NOMO-1 treated with dmso at 0.1 percent for 144 hours (cell line): Measurements from ENCODE around the gene OSER1.
"Not testable (repeated sequence)": the region's sequence is repeated elsewhere in the genome, so short reads cannot be mapped to it uniquely, and the experiment has no call there.

Experiments used
- DNase-seq: peaks from one replicate; lab custom pipeline; 2025; ENCODE audit not compliant: unreplicated experiment; lab: John Stamatoyannopoulos, UW

The OSER1 gene

DNA sequence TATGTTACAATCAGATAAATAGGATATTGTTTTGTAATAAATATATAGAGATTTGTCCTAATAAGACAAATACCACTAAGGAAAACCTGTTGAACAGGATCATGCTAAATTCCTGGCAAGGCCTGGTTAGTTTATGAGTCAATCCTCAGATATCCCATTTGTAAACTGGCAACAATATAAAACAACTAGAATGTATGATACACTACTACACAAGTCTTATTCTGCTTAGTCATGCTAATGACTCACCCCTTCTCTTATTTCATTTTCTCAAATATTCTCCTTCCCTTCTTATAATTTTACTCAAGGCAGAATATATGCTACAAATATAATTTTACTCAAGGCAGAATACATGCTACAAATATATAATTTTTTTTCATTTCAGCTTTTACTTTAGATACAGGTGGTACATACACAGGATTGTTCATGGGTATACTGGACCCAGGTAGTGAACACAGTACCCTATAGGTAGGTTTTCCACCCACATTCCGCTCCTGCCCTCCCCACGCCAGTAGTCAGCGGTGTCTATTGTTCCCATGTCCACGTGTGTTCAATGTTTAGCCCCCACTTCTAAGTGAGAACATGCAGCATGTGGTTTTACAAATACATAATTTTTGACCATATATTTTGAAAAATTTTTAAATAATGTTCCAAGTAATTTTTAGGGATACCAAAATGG, 6.3 kb downstream of the OSER1 start:
- DNase-seq = no peak

DNA sequence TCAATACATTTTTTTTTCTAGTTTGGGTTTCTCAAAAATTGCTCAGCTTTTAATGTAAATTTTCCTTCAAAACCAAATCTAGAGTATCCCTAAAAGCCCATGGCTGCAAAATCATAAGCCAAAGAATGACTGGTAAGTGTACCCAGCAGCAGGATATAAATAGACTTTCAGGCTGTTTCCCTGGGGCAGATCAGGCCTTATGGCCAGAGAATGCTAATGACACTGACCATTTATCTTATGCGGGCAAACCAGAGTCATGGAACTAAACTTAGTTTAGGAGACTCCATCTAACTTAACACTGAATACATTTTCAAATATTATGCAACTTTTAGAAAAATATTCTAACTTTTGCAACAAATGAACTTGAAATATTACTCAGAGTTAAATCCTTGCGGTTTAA, 7.4 kb downstream of the OSER1 start:
- DNase-seq = no peak

DNA sequence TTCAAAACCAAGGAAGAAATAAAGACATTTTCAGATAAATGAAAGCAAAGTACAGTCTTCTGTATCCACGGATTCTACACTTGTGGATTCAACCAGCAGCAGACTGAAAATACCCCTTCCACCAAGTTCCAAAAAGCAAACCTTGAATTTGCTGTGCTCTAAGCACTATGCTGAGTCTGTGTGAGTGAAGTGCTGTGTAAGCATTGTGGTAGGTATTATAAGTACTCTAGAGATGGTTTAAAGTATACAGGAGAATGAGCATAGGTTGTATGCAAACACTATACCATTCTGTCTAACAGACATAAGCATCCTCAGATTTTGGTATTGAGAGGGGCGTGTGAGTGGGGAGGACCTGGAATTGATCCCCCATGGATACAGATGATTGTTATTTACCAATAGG, 9.6 kb downstream of the OSER1 start:
- no peak for DNase-seq

DNA sequence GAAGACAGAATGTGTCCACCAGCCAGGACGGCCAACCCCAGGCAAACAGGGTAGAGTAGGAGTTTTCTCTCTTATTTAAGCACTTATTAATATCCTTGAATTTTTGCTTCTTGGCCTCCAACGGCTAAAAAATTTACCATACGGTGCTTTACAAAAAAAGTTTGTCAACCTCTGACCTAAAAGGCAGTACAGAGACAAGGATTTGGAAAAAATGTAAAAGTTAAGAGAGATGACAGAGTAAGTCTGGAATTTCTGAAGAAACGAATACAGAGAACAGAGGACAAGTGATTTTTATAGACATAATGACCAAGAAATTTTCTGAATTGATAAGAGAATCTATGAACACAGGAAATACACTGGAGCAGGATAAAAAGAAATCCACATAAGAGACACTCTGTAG, 10.2 kb downstream of the OSER1 start:
- DNase-seq = no peak

DNA sequence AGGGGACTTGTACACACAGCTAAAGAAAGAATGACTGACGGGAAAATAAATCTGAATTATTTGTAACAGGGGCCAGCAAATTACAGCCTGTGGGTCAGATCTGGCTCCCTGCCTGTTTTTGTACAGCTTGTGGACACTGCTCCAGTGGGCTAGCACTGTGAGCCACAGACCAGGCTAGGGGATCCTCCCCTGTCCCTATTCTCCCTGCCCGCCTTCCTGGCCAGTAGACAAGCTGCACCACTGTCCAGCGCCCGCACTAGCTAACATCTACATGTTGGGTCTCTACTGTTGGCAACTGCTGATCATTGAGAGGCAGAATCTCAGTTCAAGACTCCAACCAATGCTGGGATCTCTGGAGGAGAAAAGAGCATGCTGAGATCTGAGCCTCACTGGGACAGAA, 10.7 kb downstream of the OSER1 start:
- DNase-seq = no peak

DNA sequence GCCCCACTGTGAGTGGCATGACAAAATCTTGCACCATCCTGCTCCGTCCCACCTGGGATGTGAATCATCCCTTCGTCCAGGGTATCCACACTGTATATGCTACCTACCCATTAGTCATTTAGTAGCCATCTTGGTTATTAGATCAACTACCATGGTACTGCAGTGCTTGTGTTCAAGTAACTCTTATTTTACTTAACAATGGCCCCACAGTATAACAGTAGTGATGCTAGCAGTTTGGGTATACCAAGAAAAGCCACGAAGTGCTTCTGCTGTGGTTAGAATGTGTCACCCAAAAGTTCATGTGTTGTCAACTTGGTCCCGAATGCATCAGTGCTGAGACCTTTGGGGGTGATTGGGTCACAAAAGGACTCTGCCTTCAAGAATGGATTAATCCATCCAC, 11.7 kb downstream of the OSER1 start:
- no peak for DNase-seq

DNA sequence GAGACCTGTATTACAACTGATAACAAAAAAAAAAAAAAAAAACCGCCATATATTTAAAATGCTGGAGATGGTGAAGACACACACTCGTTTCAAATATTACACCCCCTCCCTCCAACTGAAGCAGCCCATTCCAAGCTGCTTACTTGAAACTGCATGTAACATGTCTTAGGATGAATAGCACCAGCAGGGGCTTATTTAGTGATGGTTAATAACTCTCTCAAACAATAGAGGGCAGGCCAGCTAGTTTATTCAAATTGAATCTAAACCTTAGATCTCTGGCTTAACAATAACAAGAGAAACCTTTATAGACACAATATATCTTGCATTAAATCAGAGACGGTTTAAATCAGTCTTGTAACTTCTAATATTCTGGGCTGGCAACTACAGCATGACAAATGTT, 14.3 kb downstream of the OSER1 start:
- DNase-seq = no peak

DNA sequence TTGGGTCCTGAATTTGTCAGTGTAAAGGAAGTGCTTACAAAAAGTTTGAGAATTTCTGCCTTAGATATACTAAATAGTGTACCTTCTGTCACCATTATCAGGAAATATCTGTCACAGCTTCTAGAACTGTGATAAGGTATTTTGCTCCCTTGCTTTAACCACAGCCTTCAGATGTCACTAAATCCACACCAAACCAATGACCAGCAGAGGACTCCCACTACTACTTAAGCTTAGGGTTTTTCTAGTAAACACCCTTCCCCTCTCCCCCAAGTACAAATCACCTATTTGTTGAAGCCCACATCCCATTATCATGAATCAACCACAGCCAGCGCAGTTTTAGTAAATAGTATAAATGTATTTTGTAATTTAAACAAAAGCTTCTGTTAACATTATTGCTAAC, 15.0 kb downstream of the OSER1 start:
- DNase-seq = no peak

DNA sequence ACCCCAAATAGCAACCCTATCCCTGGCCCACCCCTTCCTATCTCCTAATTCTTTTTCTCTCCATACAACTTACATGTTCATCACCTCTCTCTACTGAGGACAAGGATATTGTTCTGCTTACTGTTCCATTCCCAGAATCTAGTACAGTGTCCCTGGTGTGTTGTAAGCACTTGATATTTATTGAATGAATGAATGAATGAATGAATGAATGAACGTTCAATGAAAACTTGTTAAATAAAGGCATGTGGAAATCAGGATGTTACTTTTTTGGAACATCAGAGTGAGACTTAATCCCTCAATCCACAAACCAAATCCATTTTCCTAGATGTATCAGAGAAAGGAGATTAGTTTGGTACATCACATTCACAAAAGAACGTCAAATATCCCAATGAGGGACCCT, 16.8 kb downstream of the OSER1 start:
- no peak for DNase-seq

DNA sequence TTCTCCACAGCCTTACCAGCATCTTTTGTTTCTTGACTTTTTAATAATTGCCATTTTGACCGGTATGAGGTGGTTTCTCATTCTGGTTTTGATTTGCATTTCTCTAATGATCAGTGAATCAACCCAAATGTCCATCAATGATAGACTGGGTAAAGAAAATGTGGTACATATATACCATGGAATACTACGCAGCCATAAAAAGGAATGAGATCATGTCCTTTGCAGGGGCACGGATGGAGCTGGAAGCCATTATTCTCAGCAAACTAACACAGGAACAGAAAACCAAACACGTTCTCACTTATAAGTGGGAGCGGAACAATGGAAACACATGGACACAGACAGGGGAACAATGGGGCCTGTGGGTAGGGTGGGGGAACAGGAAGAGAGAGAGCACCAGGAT, 18.9 kb downstream of the OSER1 start:
- DNase-seq = not testable (repeated sequence)

DNA sequence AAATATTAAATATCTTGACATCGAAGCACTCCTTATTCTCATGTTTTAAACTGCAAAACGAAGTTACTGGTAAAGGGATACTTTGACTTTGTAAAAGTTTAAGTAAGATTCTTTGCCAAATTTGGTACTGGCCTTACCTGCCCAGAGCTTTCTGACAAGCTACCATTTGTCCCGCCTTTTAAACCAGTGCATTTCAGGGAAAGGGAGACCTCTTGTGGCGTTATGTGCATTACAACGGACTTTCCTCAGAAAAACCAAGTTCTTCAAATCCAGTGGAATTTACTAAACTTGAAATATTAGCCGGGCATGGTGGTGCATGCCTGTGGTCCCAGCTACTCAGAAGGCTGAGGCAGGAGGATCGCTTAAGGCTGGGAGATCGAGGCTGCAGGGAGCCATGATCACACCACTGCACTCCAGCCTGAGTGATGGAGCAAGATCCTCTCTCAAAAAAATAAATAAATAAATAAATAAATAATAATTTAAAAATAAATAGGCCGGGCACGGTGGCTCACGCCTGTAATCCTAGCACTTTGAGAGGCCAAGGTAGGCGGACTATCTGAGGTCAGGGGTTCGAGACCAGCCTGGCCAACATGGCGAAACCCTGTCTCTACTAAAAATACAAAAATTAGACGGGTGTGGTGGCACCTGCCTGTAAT, 20.2 kb downstream of the OSER1 start:
- not testable (repeated sequence) for DNase-seq

DNA sequence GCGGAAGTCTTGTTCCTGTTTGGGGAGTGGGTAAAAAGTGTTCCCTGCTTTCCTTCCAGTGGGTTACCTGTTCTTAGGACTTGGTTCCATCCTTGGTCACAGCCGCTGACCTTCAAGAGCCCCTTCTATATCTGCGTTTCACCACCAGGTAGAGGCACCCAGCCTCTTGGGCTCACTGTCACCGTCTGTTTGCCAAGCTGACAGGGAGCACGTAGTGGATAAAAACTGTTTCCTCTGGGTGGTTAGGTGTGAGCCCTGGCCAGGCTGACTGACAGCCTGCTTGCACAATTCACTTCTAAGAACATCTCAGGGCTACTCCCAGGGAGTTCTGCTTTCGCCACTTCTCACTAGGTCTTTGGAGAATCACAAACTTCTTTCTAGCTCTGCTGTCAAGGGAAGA, 21.8 kb downstream of the OSER1 start:
- DNase-seq = peak; percentile 76

DNA sequence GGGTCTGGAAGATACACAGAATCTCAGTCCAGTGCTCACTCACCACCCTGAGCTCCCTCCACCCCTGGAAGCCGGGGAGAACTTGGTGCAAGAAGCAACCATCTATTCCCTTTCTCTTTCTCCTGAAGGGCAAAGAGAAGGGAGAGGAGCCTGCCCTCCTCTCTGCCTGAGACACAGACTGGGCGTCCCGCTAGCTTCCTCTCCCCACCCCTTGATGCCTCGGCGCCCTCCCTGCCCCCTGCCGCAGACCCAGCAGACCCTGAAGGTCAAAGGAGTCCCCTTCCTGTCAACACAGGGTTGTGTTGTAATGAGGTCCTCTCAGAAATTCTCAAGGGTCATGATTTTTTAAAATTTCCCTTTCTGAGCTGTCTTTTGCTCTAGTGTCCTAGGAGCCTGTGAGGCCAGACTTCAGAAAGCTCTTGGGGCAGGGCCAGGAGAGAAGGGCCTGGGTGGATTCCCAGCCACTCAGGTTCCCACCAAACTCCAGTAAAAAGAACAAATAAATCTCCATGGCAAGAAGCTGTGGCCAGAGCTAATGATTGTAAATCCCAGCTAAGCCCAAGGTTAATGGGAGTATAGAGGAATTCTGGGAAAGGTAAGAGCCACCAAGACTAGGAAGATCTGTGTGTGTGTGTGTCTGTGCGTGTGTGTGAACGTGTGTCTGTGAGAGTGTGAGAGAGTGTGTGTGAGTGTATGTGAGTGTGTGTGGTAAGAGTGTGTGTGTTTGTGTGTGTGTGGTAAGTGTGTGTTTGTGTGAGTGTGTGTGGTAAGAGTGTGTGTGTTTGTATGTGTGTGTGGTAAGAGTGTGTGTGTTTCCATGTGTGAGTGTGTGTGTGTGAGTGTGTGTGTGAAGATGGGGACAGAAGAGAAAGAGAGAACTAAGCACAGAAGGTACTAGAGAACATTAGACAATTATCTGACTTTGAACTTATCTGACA, 22.5 kb downstream of the OSER1 start:
- no peak for DNase-seq

DNA sequence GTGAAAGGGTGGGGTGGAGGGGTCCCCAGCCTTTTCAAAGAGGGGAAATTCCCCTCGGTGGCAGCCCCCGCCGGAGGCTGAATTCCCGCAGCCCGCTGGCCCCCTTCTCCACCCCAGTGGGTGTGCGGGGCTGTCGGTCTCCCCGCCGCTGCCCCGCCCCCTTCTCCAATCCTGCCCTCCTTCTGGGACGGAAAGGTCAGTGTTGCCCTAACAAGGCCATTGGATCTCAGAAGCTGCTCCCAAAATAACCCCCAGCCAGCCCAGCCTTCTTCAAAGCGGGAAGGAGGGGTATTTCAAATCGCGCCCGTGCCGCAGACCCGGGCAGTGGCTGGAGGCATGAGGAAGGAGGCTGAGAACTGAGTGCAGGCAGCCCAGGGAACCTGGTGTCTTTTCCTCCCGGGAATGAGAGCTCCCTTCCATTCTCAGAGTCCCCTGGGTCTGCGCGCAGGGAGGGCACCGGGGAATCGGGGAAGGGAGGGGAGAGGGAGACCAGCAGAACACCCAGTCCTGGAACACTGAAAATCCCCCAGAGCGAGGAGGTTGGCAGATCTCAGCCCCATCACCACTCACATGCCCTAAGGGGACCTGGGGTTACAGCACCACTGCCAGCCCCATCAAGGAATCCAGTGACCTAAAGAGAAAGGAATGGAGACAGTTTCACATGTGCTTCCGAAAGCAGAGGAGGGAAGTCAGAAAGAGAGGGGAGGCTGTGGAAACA, 23.4 kb downstream of the OSER1 start, which contains the start of gene JPH2:
JPH2 (minus strand) TSS at position 135 of the 718 bp plus-strand sequence. CDS start 483 bp downstream, outside the sequence.
- DNase-seq = no peak

DNA sequence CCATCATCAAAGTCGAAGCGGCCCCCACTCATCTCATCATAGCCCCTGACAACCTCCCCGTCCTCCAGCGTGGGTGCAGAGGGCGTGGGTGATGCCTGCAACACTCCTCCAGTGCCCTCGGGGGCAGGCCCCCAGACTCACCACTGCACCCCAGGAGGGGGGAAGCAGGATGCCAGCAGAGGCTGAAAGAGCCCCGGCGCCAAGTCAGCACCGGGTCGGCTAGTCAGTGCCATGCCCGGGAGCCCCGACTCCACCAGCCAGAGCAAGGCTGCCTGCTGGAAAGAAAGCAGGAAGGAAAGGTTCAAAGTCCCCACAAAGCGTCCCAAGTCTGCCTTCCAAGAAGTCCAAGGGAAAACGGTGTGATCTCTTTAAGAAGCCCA, 23.9 kb downstream of the OSER1 start:
- DNase-seq = no peak

DNA sequence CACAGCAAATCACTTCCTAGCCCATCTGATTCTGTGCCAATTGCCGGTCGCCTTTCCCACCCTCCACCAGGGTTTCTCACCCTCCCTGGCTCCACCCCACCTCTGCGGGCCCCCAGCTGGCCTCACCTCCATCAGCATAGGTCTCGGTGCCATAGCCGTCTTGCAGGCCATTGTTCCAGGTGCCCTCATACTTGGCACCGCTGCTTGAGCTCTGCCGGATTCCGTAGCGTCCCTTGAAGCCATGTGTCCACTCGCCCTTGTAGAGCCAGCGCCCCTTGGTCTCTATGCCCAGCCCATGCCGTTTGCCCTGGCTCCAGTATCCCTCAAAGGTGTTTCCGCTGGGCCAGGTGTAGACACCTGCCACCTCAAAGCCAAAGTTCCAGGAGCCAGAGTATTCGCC, 24.4 kb downstream of the OSER1 start:
- no peak for DNase-seq

DNA sequence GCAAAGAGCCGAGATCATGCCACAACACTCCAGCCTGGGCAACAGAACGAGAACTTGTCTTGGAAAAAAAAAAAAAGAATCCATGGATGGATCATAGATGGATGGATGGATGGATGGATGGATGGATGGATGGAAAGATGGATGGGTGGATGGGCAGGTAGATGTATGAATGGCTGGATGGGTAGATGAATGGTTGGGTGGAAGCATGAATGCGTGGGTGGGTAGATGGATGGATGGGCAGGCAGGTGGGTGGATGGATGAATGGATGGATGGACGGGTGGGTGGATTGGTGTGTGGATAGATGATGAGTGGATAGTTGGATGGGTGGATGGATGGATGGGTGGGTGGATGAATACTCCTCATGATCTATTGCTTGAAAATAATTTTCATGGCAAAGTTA, 25.0 kb downstream of the OSER1 start:
- DNase-seq = no peak

DNA sequence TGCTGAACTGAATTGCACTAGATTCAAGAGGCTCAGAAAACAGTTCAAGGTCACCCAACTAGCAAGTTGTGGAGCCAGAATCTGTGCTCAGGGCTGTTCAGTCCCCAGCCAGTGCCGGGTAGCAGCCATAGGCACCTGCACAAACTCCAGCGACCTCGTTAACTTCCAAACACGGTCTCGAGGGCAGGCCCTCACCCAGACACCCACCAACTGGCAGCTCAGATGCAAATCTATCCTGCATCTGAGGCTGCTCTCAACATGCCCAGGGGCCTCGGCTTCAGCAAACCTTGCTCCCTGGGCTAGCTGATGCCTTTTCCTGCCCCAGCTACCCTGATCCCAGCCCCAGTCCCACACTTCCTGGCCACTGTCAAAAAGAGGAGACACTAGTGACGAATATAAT, 27.3 kb downstream of the OSER1 start:
- no peak for DNase-seq

DNA sequence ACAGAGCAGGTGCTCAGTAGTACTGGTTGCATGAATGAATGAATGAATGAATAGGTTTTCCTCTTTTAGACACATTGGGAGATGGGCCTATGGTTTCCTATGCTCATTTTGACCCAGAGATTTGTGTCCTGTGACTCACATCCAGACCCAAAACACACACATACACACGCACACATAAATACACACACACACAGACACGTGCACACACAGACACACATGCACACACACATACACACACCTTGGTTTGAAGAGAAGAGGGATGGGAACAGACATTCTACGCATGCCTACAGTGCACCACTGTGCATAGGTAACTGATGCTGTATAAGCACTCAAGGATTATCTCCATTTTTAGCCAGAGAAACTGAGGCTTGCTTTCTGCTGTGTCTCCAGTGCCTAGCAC, 27.7 kb downstream of the OSER1 start:
- DNase-seq = no peak

DNA sequence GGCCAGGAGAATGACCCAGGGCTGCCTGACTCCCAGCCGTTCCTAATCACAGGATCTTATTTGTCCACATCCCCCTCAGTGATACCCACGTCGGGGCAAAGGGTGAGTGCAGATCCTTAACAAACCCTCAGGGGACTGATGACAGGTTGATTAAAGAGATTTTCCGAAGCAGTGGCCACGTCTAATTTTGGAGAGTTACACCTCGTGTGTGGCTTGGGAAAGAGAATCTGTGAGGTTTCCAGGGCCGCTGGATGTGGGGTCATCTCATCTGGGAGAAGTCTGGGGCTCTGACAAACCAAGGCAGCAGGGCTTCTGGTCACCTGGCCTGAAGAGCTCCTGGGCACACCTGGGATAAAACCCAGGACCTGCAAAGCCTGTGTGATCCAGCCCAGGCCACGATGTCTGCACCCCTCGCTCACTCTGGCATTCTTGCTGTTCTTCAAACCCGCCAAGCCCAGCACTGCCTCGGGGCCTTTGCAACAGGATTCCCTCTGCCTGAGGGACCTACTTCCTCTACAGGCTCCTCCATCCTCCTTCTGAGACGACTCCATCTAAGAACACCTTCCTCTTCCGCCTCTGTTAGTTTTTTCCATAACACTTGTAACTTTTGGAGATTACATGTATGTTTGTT, 28.3 kb downstream of the OSER1 start:
- no peak for DNase-seq

DNA sequence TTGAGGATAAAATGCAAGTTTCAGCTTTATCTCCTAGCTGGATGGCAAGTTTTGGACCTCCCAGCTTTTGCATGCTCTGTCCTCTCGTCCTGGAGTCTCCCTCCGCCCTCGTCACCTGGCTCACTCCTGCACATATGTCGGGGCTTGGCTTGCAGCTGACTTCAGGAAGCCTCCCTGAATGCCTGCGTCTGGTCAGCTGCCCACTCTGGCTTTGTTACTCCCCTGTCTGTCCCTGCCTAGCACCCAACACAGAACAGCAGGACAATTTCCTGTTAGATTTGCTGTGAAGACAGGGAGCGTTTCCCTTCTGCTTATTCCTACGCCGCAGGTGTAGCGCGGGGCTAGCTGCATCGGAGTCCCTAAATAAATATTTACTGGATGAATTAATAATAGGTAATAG, 29.0 kb downstream of the OSER1 start:
- no peak for DNase-seq
